Gastrocnemius medialis (tissue), 4 donors: ENCODE results near the gene OCA2. TPM values are rescaled to one million over a fixed set of nuclear protein-coding genes. Genes with fewer than 3 reads are reported as not detected.
"Not testable (repeated sequence)": the region's sequence is repeated elsewhere in the genome, so short reads cannot be mapped to it uniquely, and the experiment has no call there.

Experiments
- ATAC-seq, 2 donors: fragments of 150-250 bp; one replicate each; pipeline ENCODE4 v1.9.1; 2016
- DNase-seq, 2 donors: peaks; one replicate each; pipeline ENCODE4 v3.0.0-alpha.2; 2019
- H3K27ac ChIP-seq, 4 donors: fragments of 200-600 bp; sonication (generic); 1 replicate in 1 of 4; 2 replicates in 3 of 4; pipeline ENCODE4 v1.5.1; 2016 to 2018; ENCODE audit warnings: mild to moderate bottlenecking in 2 of 4, moderate library complexity in 1 of 4
- H3K27me3 ChIP-seq, 3 donors: fragments of 200-600 bp; sonication (generic) in 2 of 3; 1 replicate in 1 of 3; 2 replicates in 2 of 3; pipeline versions ENCODE4 v1.5.1 to v1.6.0; 2016 to 2019; ENCODE audit warnings: mild to moderate bottlenecking in 1 of 3, moderate library complexity in 1 of 3
- H3K36me3 ChIP-seq, 2 donors: fragments of 200-600 bp; sonication (generic) in 1 of 2; one replicate each; pipeline ENCODE4 v1.5.1; 2017 to 2018
- H3K4me1 ChIP-seq, 2 donors: fragments of 200-600 bp; sonication (generic) in 1 of 2; one replicate each; pipeline ENCODE4 v1.5.1; 2016 to 2017; ENCODE audit warnings: mild to moderate bottlenecking in 2 of 2
- H3K4me3 ChIP-seq, 4 donors: fragments of 200-600 bp; sonication (generic) in 3 of 4; 1 replicate in 1 of 4; 2 replicates in 3 of 4; pipeline ENCODE4 v1.5.1; 2016 to 2019; ENCODE audit warnings: mild to moderate bottlenecking in 2 of 4
- H3K9me3 ChIP-seq, 3 donors: fragments of 200-600 bp; sonication (generic) in 2 of 3; 1 replicate in 1 of 3; 2 replicates in 2 of 3; pipeline ENCODE4 v1.5.1; 2016 to 2019
- CTCF ChIP-seq, 5 experiments: fragments of 450-650 bp in 3 of 5; fragments of 200-600 bp in 2 of 5; sonication (generic) in 2 of 5; IDR thresholded peaks in 4 of 5; conservative IDR thresholded peaks in 1 of 5; 1 replicate in 4 of 5; 2 replicates in 1 of 5; pipeline ENCODE4 v1.5.1; 2016 to 2019; ENCODE audit warnings: antibody characterized with exemption in 5 of 5, mild to moderate bottlenecking in 3 of 5, moderate library complexity in 3 of 5
- POLR2A ChIP-seq, 2 donors: fragments of 450-650 bp; IDR thresholded peaks; one replicate each; pipeline ENCODE4 v1.6.1; 2017; ENCODE audit warnings: antibody characterized with exemption in 2 of 2, mild to moderate bottlenecking in 2 of 2, moderate library complexity in 2 of 2
- in situ Hi-C, 4 donors: fragments of 200-750 bp; cut with MboI; loops; one replicate each; pipeline versions ENCODE4 v1.15.0 to v1.8.0; 2017; ENCODE audit warnings: low sequenced_read_pairs in 4 of 4
- intact Hi-C: fragments of 100-400 bp; cut with DNase I; formaldehyde crosslinking; loops from one replicate; pipeline ENCODE4 v1.15.1; 2023; ENCODE audit warnings: low total_unique reads
- total RNA-seq, 4 donors: library from RNA; depleted of rRNA; stranded (reverse); fragments of >200 nt; gene quantifications; one replicate each; pipeline versions ENCODE4 v1.1.0 to v1.2.3, GENCODE V29; 2016

Gene OCA2
- total RNA-seq = under 1 TPM in 3 of 4 donors, not detected in 1; 0.16 to 0.63 (median 0.41) TPM

- in situ Hi-C loops = no loop called here
- no peaks in the 10 kb centered on the region for H3K9me3 ChIP-seq
- H3K27ac ChIP-seq = no peak within 1 kb of the TSS
- ATAC-seq (no peak), DNase-seq (peak; percentile 24 to 31)
- TF ChIP-seq CTCF (IDR thresholded peaks at IDR 0.05 in 4 of 5, conservative IDR thresholded peaks at IDR 0.05 in 1 of 5) (no peak), POLR2A (IDR thresholded peaks at IDR 0.05) (no peak)
- peaks cover 59 to 68% (median 65%) of the 10 kb centered on the region in 3 donors for H3K27me3 ChIP-seq
- no peaks in the 10 kb centered on the region for H3K36me3 ChIP-seq
- H3K4me1 ChIP-seq = peaks cover 6 to 36% of the 10 kb centered on the region in 2 donors
- intact Hi-C loops = no loop called here
- peak within 1 kb of the TSS; percentile 44 to 54 (median 48) for H3K4me3 ChIP-seq
These were observed at the start of gene OCA2 for GRCh38 chr15:28098766-28099554. OCA2 (minus strand) TSS chr15:28099315; CDS start chr15:28081874, 17,441 bp downstream.

GRCh38 chr15:28147801-28148200, 48.7 kb upstream of the OCA2 start:
- H3K27me3 ChIP-seq = no peaks in the 10 kb centered on the region
- intact Hi-C loops = no loop called here
- no peak overlapping the region for H3K27ac ChIP-seq
- peaks cover 0 to 29% of the 10 kb centered on the region in 2 donors for H3K36me3 ChIP-seq
- H3K9me3 ChIP-seq = no peaks in the 10 kb centered on the region
- in situ Hi-C loops = no loop called here
- H3K4me3 ChIP-seq = no peak overlapping the region
- DNase-seq (no peak), ATAC-seq (no peak)
- H3K4me1 ChIP-seq = no peaks in the 10 kb centered on the region
- TF ChIP-seq CTCF (IDR thresholded peaks at IDR 0.05 in 4 of 5, conservative IDR thresholded peaks at IDR 0.05 in 1 of 5) (no peak), POLR2A (IDR thresholded peaks at IDR 0.05) (no peak)

GRCh38 chr15:28145419-28145818, 46.3 kb upstream of the OCA2 start:
- in situ Hi-C loops, H3K4me3 ChIP-seq, H3K9me3 ChIP-seq, intact Hi-C loops, ATAC-seq, DNase-seq, H3K27ac ChIP-seq, H3K4me1 ChIP-seq, H3K27me3 ChIP-seq: not testable (repeated sequence)
- peaks cover 0 to 48% of the 10 kb centered on the region in 2 donors for H3K36me3 ChIP-seq

GRCh38 chr15:28140062-28140461, 40.9 kb upstream of the OCA2 start:
- H3K4me3 ChIP-seq = no peak overlapping the region
- in situ Hi-C loops (no loop called here), intact Hi-C loops (no loop called here)
- H3K4me1 ChIP-seq = no peaks in the 10 kb centered on the region
- peaks cover 0 to 57% of the 10 kb centered on the region in 2 donors for H3K36me3 ChIP-seq
- no peaks in the 10 kb centered on the region for H3K27me3 ChIP-seq
- no peak overlapping the region for H3K27ac ChIP-seq
- ATAC-seq (no peak), DNase-seq (no peak)
- no peaks in the 10 kb centered on the region for H3K9me3 ChIP-seq
- TF ChIP-seq POLR2A (IDR thresholded peaks at IDR 0.05) (no peak), CTCF (IDR thresholded peaks at IDR 0.05 in 4 of 5, conservative IDR thresholded peaks at IDR 0.05 in 1 of 5) (no peak)

- H3K9me3 ChIP-seq, H3K4me1 ChIP-seq, H3K4me3 ChIP-seq, in situ Hi-C loops, ATAC-seq, intact Hi-C loops, H3K27me3 ChIP-seq, H3K27ac ChIP-seq, DNase-seq: not testable (repeated sequence)
- peaks cover 0 to 49% of the 10 kb centered on the region in 2 donors for H3K36me3 ChIP-seq
These were observed 38.4 kb upstream of the OCA2 start for GRCh38 chr15:28137408-28138039.

GRCh38 chr15:28136236-28136904, 37.3 kb upstream of the OCA2 start:
- H3K4me3 ChIP-seq, intact Hi-C loops, H3K27me3 ChIP-seq, H3K4me1 ChIP-seq, in situ Hi-C loops, DNase-seq, H3K9me3 ChIP-seq, ATAC-seq, H3K27ac ChIP-seq: not testable (repeated sequence)
- H3K36me3 ChIP-seq = peaks cover 0 to 52% of the 10 kb centered on the region in 2 donors
